Duodenal mucosa (tissue), 2 donors: ENCODE data around the gene USF1.
"Not testable (repeated sequence)": the region's sequence is repeated elsewhere in the genome, so short reads cannot be mapped to it uniquely, and the experiment has no call there.

Source experiments
- H3K27ac ChIP-seq: one replicate; pipeline ENCODE4 v1.7.0; 2013; ENCODE audit warnings: low read depth, low read length
- H3K27me3 ChIP-seq, 2 donors: one replicate each; pipeline ENCODE4 v1.7.0; 2013; ENCODE audit warnings: low read length in 2 of 2, control low read depth in 1 of 2; ENCODE audit not compliant: insufficient read depth in 2 of 2, control insufficient read depth in 1 of 2
- H3K36me3 ChIP-seq, 2 donors: one replicate each; pipeline ENCODE4 v1.7.0; 2013; ENCODE audit warnings: low read length in 2 of 2, control low read depth in 1 of 2; ENCODE audit not compliant: insufficient read depth in 2 of 2, control insufficient read depth in 1 of 2
- H3K4me1 ChIP-seq, 2 donors: one replicate each; pipeline ENCODE4 v1.7.0; 2013; ENCODE audit warnings: low read length in 2 of 2, control low read depth in 1 of 2; ENCODE audit not compliant: insufficient read depth in 2 of 2, control insufficient read depth in 1 of 2
- H3K4me3 ChIP-seq, 2 donors: one replicate each; pipeline ENCODE4 v1.7.0; 2013; ENCODE audit warnings: low read length in 2 of 2, low read depth in 1 of 2
- H3K9ac ChIP-seq, 2 donors: one replicate each; pipeline ENCODE4 v1.7.0; 2013; ENCODE audit warnings: low read length in 2 of 2, low read depth in 1 of 2
- H3K9me3 ChIP-seq, 2 donors: one replicate each; pipeline ENCODE4 v1.7.0; 2013; ENCODE audit warnings: low read length in 2 of 2, control low read depth in 1 of 2; ENCODE audit not compliant: control insufficient read depth in 1 of 2

Gene USF1

GRCh38 chr1:160993544-160994193 lies 52.1 kb downstream of the USF1 start:
- Histone ChIP-seq H3K4me3 (no peak overlapping the region), H3K27me3 (no peaks in the 10 kb centered on the region), H3K9me3 (no peaks in the 10 kb centered on the region), H3K4me1 (peaks cover 7 to 14% of the 10 kb centered on the region in 2 donors), H3K9ac (no peak overlapping the region), H3K36me3 (peaks cover 2 to 12% of the 10 kb centered on the region in 2 donors), H3K27ac (no peak overlapping the region)

DNA sequence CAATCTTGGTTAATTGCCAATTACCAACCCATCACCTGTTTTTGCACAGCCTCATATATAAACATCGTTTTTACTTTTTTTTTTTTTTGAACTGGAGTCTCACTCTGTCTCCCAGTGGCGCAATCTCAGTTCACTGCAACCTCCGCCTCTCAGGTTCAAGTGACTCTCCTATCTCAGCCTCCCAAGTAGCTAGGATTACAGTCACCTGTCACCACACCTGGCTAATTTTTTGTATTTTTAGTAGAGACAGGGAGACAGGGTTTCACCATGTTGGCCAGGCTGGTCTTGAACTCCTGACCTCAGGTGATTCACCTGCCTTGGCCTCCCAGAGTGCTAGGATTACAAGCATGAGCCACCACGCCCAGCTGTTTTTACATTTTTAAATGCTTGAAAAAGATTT lies 53.7 kb downstream of the USF1 start:
- not testable (repeated sequence) for H3K9ac ChIP-seq, H3K9me3 ChIP-seq, H3K27ac ChIP-seq, H3K4me3 ChIP-seq, H3K27me3 ChIP-seq, H3K36me3 ChIP-seq, H3K4me1 ChIP-seq
